Erythroblast (primary cell): ENCODE measurements around the gene TAOK3.
A peak's percentile ranks its signal among the peaks of the same experiment; 100 is the strongest.

Experiments used
- DNase-seq, 2 experiments: peaks; one replicate each; lab custom pipeline; 2025; lab: John Stamatoyannopoulos, UW
- GATA1 ChIP-seq: IDR thresholded peaks from 2 replicates; pipeline ENCODE4 v1.6.1; 2011; ENCODE audit warnings: low read depth, mild to moderate bottlenecking, control low read depth, low read length, moderate library complexity
- POLR2A ChIP-seq: IDR thresholded peaks from 2 replicates; pipeline ENCODE4 v1.6.1; 2011; ENCODE audit warnings: mild to moderate bottlenecking, low read length

Gene TAOK3

GRCh38 chr12:118377884-118378470, 5.3 kb upstream of the TAOK3 start:
- TF ChIP-seq POLR2A (no peak), GATA1 (no peak)
- DNase-seq: peak; percentile 70 to 84

- TF ChIP-seq POLR2A: no peak
- TF ChIP-seq GATA1: no peak
- peak; percentile 39 to 65 for DNase-seq
These were observed 4.5 kb upstream of the TAOK3 start for GRCh38 chr12:118377021-118377883.

- TF ChIP-seq GATA1 (no peak), POLR2A (peak; percentile 68)
- DNase-seq: peak; percentile 88 to 95
These were observed 3.6 kb upstream of the TAOK3 start, which contains the start of gene SUDS3 for GRCh38 chr12:118376089-118377020. SUDS3 (plus strand) TSS chr12:118376555; CDS start chr12:118376692, 137 bp downstream.

- no peak for DNase-seq
- TF ChIP-seq GATA1: no peak
- TF ChIP-seq POLR2A: no peak
These were observed 2.6 kb upstream of the TAOK3 start for GRCh38 chr12:118375348-118375747.

- TF ChIP-seq POLR2A (no peak), GATA1 (no peak)
- no peak for DNase-seq
These were observed 2.2 kb upstream of the TAOK3 start for GRCh38 chr12:118374909-118375308.

- TF ChIP-seq POLR2A: no peak
- no peak for TF ChIP-seq GATA1
- DNase-seq: no peak
These were observed 1.5 kb upstream of the TAOK3 start for GRCh38 chr12:118374126-118374725.

GRCh38 chr12:118373616-118374015, 909 bp upstream of the TAOK3 start:
- no peak for TF ChIP-seq GATA1
- TF ChIP-seq POLR2A: no peak
- peak; percentile 57 to 60 for DNase-seq

- peak; percentile 39 to 60 for DNase-seq
These were observed 1.1 kb downstream of the TAOK3 start for GRCh38 chr12:118371321-118372282.

GRCh38 chr12:118370601-118371000, 2.1 kb downstream of the TAOK3 start:
- TF ChIP-seq POLR2A (no peak), GATA1 (no peak)
- DNase-seq: no peak

More at GRCh38 chr12:118371321-118372282, 1.1 kb downstream of the TAOK3 start:
- TF ChIP-seq POLR2A (no peak), GATA1 (no peak)

- DNase-seq: no peak
- no peak for TF ChIP-seq GATA1
These were observed 3.9 kb downstream of the TAOK3 start for GRCh38 chr12:118368821-118369220.

- TF ChIP-seq POLR2A: no peak
- no peak for TF ChIP-seq GATA1
- DNase-seq: no peak
These were observed 10.8 kb downstream of the TAOK3 start for GRCh38 chr12:118361889-118362288.

GRCh38 chr12:118361092-118361404, 11.7 kb downstream of the TAOK3 start:
- no peak for DNase-seq
- TF ChIP-seq GATA1: no peak
